Prostate gland (tissue), 2 donors: Measurements from ENCODE around the gene GRIK3.

Source experiments
- POLR2A ChIP-seq: fragments of 450-650 bp; IDR thresholded peaks from one replicate; pipeline ENCODE4 v1.6.1; 2016; ENCODE audit warnings: antibody characterized with exemption, mild to moderate bottlenecking
- TF ChIP-seq, protein P1 (sequence below), 4 experiments: fragments of 200-600 bp in 2 of 4; fragments of 450-650 bp in 2 of 4; sonication (generic) in 2 of 4; IDR thresholded peaks; 1 replicate in 3 of 4; 2 replicates in 1 of 4; pipeline ENCODE4 v1.5.1; 2016 to 2019; ENCODE audit warnings: antibody characterized with exemption in 4 of 4, mild to moderate bottlenecking in 2 of 4, moderate library complexity in 2 of 4

DNA sequence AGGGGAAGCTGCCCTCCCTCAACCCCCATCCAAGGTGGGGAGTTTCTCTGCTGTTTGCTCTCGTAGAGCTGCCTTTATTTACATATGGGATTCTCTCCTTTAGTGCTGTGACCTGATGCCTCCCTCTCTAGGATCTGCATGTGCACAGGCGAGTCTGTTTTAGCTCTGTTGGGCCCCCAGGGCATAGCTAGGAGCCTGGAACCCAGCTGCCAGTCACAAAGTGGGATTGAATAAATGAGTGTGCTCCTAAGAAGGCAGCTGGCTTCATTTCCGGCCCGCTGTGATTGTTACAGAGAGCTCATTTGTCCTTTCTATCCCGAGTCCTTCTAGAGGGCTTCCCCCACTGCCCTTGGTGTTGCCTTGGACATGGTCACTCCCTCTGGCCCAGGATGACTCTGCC is 176.6 kb downstream of the GRIK3 start:
- TF ChIP-seq, protein P1, sequence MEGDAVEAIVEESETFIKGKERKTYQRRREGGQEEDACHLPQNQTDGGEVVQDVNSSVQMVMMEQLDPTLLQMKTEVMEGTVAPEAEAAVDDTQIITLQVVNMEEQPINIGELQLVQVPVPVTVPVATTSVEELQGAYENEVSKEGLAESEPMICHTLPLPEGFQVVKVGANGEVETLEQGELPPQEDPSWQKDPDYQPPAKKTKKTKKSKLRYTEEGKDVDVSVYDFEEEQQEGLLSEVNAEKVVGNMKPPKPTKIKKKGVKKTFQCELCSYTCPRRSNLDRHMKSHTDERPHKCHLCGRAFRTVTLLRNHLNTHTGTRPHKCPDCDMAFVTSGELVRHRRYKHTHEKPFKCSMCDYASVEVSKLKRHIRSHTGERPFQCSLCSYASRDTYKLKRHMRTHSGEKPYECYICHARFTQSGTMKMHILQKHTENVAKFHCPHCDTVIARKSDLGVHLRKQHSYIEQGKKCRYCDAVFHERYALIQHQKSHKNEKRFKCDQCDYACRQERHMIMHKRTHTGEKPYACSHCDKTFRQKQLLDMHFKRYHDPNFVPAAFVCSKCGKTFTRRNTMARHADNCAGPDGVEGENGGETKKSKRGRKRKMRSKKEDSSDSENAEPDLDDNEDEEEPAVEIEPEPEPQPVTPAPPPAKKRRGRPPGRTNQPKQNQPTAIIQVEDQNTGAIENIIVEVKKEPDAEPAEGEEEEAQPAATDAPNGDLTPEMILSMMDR (IDR thresholded peaks at IDR 0.05), result no peak
- TF ChIP-seq POLR2A, result no peak
